GM18519 (cell line): ENCODE measurements around the gene NEAT1.
"Not testable (repeated sequence)": the region's sequence is repeated elsewhere in the genome, so short reads cannot be mapped to it uniquely, and the experiment has no call there.

Experiments used
- ATAC-seq: cut with Tn5 transposase; IDR thresholded peaks from one replicate; pipeline ENCODE4 v1.9.1; 2021; ENCODE audit warnings: mild to moderate bottlenecking, moderate library complexity; ENCODE audit not compliant: unreplicated experiment, low FRiP score

Gene NEAT1

DNA sequence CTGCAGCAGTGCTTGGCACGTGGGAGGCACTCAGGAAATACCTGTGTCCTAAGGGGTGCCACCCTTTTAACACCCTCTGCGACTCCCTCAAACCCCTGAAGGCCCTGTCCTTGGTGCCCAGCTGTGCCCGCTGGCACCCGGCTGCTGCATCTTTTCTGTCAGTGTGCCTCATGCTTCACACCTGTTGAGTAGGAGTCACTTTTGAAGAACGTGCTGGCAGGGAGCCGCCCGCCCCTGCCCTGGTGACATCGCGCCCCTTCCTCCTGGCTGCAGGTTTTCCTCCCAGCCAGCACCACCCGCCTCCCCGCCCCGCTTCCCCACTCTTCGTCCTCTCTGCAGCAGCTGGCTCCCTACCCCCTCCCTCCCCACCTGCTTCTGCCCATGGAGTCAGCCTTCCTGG is 18.4 kb upstream of the NEAT1 start:
- no peak for ATAC-seq

- no peak for ATAC-seq
Measured at GRCh38 chr11:65404638-65405339, 17.8 kb upstream of the NEAT1 start.

DNA sequence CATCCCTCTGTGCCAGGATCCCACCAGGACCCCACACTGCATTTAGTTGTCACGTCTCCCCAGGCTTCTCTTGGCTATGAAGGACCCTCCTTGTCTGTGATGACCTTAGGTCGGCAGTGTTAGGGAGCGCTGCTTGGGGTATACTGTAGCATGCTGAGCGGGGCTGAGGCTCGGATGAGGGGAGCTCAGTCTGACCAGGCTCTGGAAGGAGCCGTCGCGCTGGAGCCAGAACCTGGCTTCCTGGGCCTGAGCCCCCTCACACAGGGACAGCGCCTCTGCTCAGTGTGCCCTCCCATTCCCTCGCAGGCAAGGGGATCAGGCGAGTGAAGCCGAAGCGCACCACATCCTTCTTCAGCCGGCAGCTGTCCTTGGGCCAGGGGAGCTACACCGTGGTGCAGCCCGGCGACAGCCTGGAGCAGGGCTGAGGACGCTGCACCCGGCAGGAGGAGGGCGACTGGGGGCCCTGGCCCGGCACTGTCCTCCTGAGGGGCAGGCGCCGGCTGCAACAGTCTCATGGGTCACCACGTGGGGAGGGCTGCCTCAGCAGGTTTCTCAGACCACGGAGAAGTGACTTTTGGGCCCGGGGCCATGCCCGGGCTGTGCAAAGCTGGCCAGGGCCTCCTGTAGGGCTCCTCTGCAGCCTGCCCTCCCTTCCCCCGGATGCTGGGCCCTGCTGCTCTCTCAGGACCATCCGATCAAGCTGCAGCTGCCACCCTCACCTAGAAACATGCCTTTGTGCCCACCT is 11.5 kb upstream of the NEAT1 start:
- ATAC-seq, result no peak

- ATAC-seq, result no peak
Measured at GRCh38 chr11:65411681-65412070, 10.9 kb upstream of the NEAT1 start.

DNA sequence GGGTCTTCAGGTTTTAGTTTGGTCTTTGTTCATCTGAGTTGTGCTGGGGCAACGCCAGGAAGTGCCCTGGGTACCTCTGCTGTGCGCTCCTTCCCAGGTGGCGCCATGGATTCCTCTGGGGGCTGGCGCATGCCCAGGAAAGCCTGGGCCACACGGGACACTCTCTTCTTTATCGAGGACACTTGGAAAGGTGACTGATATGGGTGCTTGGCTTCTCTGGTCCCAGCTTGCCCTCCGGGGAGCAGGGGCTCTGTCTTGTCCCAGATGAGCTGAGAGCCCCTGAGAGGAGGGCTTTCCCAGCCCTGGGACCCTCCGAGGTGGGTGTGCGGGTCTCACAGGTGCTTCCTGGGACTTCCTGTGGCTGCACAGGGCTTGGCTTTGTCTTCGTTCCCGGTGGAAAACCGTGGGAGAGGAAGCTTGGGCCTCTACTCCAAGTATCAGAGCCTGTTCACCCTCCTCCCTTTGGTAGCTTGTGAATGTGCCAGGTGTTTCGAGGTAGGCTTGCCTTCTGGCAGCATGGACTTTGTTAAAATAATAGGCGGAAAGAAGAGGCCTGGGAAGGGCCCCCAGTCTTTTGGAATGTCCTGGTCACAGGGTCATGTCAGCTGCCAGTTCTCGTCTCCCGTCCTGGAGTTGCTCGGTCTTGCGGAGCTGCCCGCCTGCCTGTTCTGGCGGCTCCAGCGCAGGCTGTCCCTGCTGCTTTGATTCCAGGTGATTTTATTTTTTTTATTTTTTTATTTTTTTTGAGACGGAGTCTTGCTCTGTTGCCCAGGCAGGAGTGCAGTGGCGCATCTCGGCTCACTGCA is 10.1 kb upstream of the NEAT1 start:
- ATAC-seq, result no peak

- ATAC-seq, result not testable (repeated sequence)
Measured at GRCh38 chr11:65413077-65413664, 9.4 kb upstream of the NEAT1 start.

DNA sequence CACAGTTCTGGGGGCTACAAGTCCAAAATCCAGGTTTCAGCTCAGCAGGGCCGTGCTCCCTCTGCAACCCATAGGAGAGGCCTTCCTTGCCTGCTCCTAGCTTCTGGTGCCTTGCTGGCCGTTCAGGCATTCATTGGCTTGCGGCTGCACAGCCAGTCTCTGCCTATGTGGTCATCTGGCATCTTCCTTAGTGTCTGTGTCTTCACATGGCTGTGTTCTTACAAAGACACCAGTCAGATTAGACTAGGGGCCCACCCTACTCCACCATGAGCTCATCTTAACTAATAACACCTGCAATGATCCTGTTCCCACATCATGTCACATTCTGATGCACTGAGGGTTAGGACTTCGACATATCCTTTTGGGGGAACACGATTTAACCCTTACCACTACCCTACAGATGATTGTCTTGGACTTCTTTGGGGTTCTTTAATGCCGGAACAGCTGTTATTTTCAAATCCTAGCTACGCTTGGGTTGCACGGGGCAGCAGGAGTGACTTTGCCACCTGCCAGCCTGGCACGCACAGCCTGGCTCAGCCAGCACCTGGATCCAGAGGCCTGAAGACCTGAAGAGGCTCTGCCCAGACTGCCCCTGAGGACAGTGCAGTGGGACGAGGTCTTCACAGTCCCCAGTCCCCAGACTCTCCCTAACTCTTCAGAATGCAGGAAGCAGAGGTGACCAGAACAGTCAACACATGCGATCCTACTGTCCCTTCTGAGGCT is 7.7 kb upstream of the NEAT1 start:
- no peak for ATAC-seq

GRCh38 chr11:65415499-65416340 is 6.9 kb upstream of the NEAT1 start:
- ATAC-seq, result no peak

DNA sequence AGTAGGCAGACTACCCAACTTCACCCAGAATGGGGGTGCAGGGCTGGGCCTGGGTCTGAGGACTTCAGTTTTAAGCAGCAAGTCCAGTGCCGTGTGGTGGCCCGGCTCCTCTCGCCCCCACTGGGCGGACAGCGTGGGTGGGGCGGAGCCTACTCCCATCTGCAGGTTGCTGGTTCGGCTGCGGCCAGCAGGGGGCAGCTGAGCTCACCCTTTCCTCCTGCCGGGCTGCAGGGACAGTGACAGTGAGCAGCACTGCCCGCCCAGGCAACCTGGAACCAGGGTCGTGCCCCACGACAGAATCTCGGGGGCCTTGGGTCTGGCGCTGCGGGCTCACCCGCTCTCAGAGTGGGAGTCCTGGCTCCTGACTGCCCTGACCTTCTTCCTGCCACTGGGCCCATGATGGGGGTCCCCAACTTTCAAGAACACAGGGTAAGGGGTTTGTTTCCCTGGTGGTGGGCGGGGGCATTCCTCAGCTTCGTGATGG is 6.2 kb upstream of the NEAT1 start:
- no peak for ATAC-seq

- no peak for ATAC-seq
Measured at GRCh38 chr11:65416841-65417701, 5.5 kb upstream of the NEAT1 start.

- ATAC-seq, result no peak
Measured at GRCh38 chr11:65417702-65418430, 4.7 kb upstream of the NEAT1 start.

DNA sequence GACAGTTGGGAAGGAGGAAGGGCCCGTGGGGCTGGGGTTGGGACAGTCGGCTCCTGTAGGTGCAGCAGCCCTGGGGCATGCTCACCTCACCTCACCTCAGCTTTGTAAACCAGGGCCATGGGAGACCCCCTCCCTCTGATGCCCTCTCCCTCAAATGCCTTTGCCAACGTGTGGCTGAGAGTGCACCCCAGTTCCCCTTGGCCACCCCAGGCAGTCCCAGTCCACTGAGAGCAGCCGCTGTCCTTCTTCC is 4.2 kb upstream of the NEAT1 start:
- ATAC-seq, result no peak

GRCh38 chr11:65418681-65419459 is 3.7 kb upstream of the NEAT1 start:
- ATAC-seq, result no peak

- ATAC-seq, result no peak
Measured at GRCh38 chr11:65419460-65419771, 3.2 kb upstream of the NEAT1 start.

DNA sequence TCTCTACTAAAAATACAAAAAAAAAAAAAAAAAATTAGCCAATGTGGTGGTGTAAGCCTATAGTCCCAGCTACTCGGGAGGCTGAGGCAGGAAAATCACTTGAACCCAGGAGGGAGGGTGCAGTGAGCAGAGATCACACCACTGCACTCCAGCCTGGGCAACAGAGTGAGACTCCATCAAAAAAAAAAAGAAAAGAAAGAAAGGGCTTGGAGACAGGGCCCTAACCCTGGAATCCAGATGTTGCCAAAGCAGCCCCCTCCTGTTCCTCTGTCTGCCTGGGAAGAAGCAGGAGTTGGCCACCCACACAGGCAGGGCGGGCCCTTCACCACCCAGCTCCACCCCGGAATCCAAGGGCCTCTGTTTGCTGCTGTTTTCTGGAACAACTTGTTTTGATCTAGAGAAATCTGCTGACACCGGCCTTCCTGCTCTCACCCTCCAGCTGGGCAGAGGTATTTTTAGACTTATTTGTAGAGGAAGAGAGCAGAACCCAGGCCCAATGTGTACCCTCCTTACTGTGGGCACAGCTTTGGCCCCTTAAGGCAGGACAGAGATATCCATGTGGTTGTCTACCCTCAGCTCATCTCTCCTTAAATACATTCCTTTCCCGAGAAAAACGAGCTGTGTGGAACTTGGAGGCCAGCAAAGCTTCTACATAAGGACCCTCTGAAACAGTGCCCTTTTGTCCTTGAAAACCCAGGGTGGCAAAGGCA is 2.7 kb upstream of the NEAT1 start:
- no peak for ATAC-seq

DNA sequence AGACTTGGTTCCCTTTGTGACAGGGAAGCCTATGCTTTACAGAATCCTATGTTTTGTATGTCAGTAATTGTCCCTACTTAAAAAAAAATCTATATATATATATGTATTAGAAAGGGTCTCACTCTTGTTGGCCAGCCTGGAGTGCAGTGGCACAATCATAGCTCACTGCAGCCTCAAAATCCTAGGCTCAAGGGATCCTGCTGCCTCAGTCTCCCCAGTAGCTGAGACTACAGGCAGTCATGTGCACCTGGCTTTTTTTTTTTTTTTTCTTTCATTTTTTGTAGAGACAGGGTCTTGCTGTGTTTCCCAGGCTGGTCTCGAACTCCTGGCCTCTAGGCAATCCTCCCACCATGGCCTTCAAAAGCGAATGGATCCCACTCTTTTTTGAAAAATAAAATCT is 2.1 kb upstream of the NEAT1 start:
- ATAC-seq, result no peak
